GM12873 (cell line): ENCODE results near the gene SYTL3.

Experiments used
- CTCF ChIP-seq: IDR thresholded peaks from 2 replicates; pipeline ENCODE4 v1.5.1; 2012; ENCODE audit warnings: low read depth, mild to moderate bottlenecking, moderate library complexity, low read length, control low read depth; ENCODE audit not compliant: insufficient read depth; ENCODE audit errors: missing control alignments

Gene SYTL3

GRCh38 chr6:158798311-158798710, 148.5 kb downstream of the SYTL3 start:
- TF ChIP-seq CTCF = no peak

GRCh38 chr6:158799051-158799792, 149.4 kb downstream of the SYTL3 start:
- TF ChIP-seq CTCF = no peak

GRCh38 chr6:158801655-158802294, 151.9 kb downstream of the SYTL3 start:
- TF ChIP-seq CTCF = no peak

GRCh38 chr6:158803733-158804143, 153.9 kb downstream of the SYTL3 start:
- no peak for TF ChIP-seq CTCF

- TF ChIP-seq CTCF = no peak
Observed at GRCh38 chr6:158804207-158804606, 154.4 kb downstream of the SYTL3 start.

GRCh38 chr6:158805698-158806377, 156.0 kb downstream of the SYTL3 start:
- no peak for TF ChIP-seq CTCF
